SK-N-SH treated with all-trans-retinoic acid at 6 μM for 48 hours (cell line): Measurements from ENCODE around the gene TNS3.

Source experiments
- CSRNP3 ChIP-seq: fragments of 250-450 bp; sonication (Bioruptor Pico); IDR thresholded peaks from 2 replicates; pipeline ENCODE4 v1.5.1; 2021; ENCODE audit warnings: mild to moderate bottlenecking, moderate library complexity
- ESRRG ChIP-seq: fragments of 250-450 bp; sonication (Bioruptor Pico); IDR thresholded peaks from 2 replicates; pipeline ENCODE4 v1.6.1; 2021; ENCODE audit warnings: mild to moderate bottlenecking
- GLIS3 ChIP-seq: fragments of 250-450 bp; sonication (Bioruptor Pico); IDR thresholded peaks from 2 replicates; pipeline ENCODE4 v1.5.0; 2020; ENCODE audit warnings: mild to moderate bottlenecking, moderate library complexity
- PATZ1 ChIP-seq: fragments of 250-450 bp; sonication (Bioruptor Pico); IDR thresholded peaks from 2 replicates; pipeline ENCODE4 v1.8.0; 2020; ENCODE audit warnings: mild to moderate bottlenecking, moderate library complexity, borderline replicate concordance
- RARB ChIP-seq: fragments of 250-450 bp; sonication (Bioruptor Pico); IDR thresholded peaks from 2 replicates; pipeline ENCODE4 v1.8.0; 2021; ENCODE audit warnings: mild to moderate bottlenecking, moderate library complexity
- SNAI2 ChIP-seq: fragments of 250-450 bp; sonication (Bioruptor Pico); IDR thresholded peaks from 2 replicates; pipeline ENCODE4 v1.5.0; 2020; ENCODE audit warnings: mild to moderate bottlenecking, moderate library complexity
- TOX ChIP-seq: fragments of 250-450 bp; sonication (Bioruptor Pico); IDR thresholded peaks from 2 replicates; pipeline ENCODE4 v1.8.0; 2021; ENCODE audit warnings: mild to moderate bottlenecking, moderate library complexity, borderline replicate concordance
- ZFP3 ChIP-seq: fragments of 250-450 bp; sonication (Bioruptor Pico); IDR thresholded peaks from 2 replicates; pipeline ENCODE4 v1.5.0; 2020; ENCODE audit warnings: mild to moderate bottlenecking, moderate library complexity
- ZNF565 ChIP-seq: fragments of 450-650 bp; formaldehyde crosslinking; conservative IDR thresholded peaks from 2 replicates; pipeline ENCODE4 v1.5.0; 2020; ENCODE audit warnings: low read depth, mild to moderate bottlenecking, moderate library complexity
- ZNF8 ChIP-seq: fragments of 450-650 bp; formaldehyde crosslinking; IDR thresholded peaks from 2 replicates; pipeline ENCODE4 v1.5.0; 2020; ENCODE audit warnings: mild to moderate bottlenecking, moderate library complexity
- TF ChIP-seq, protein P1 (sequence below): fragments of 250-450 bp; sonication (Bioruptor Pico); IDR thresholded peaks from 2 replicates; pipeline ENCODE4 v1.5.1; 2020; ENCODE audit warnings: low read depth, mild to moderate bottlenecking, moderate library complexity

- TF ChIP-seq ESRRG (0 out of 2 replicates have a peak, but pooled peaks have one; percentile 67), PATZ1 (no peak; the same call in 1 of the 2 replicates), SNAI2 (peak; percentile 33; the same call in 1 of the 2 replicates), ZNF8 (CRISPR knock-in tag) (peak; percentile 98), RARB (0 out of 2 replicates have a peak, but pooled peaks have one; percentile 43), CSRNP3 (CRISPR knock-in tag) (0 out of 2 replicates have a peak, but pooled peaks have one; percentile 17), ZFP3 (CRISPR knock-in tag) (no peak), GLIS3 (CRISPR knock-in tag) (no peak), TOX (CRISPR knock-in tag) (no peak), ZNF565 (CRISPR knock-in tag) (no peak)
- TF ChIP-seq, protein P1, sequence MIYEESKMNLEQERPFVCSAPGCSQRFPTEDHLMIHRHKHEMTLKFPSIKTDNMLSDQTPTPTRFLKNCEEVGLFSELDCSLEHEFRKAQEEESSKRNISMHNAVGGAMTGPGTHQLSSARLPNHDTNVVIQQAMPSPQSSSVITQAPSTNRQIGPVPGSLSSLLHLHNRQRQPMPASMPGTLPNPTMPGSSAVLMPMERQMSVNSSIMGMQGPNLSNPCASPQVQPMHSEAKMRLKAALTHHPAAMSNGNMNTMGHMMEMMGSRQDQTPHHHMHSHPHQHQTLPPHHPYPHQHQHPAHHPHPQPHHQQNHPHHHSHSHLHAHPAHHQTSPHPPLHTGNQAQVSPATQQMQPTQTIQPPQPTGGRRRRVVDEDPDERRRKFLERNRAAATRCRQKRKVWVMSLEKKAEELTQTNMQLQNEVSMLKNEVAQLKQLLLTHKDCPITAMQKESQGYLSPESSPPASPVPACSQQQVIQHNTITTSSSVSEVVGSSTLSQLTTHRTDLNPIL (CRISPR knock-in tag): 0 out of 2 replicates have a peak, but pooled peaks have one; percentile 41
Observed at GRCh38 chr7:47574482-47575329, 7.2 kb downstream of the TNS3 start.
